Upper lobe of left lung (tissue), 4 donors: ENCODE results near the gene ARHGAP40.

Source experiments
- CTCF ChIP-seq, 6 experiments: fragments of 450-650 bp in 4 of 6; fragments of 200-600 bp in 2 of 6; sonication (generic) in 2 of 6; IDR thresholded peaks; one replicate each; pipeline ENCODE4 v1.5.1; 2016 to 2019; ENCODE audit warnings: antibody characterized with exemption in 6 of 6
- EP300 ChIP-seq, 4 donors: sonication (generic); formaldehyde crosslinking; IDR thresholded peaks; one replicate each; pipeline ENCODE4 v1.5.1; 2017; ENCODE audit warnings: antibody characterized with exemption in 4 of 4, control low read depth in 2 of 4
- POLR2A ChIP-seq, 4 donors: fragments of 450-650 bp; IDR thresholded peaks; one replicate each; pipeline ENCODE4 v1.5.1; 2016 to 2017; ENCODE audit warnings: antibody characterized with exemption in 4 of 4, mild to moderate bottlenecking in 2 of 4
- POLR2AphosphoS5 ChIP-seq, 2 donors: sonication (generic); formaldehyde crosslinking; IDR thresholded peaks; one replicate each; pipeline ENCODE4 v1.5.1; 2017; ENCODE audit warnings: antibody characterized with exemption in 2 of 2

GRCh38 chr20:38628580-38629470 is 27.2 kb downstream of the ARHGAP40 start:
- TF ChIP-seq POLR2AphosphoS5 (IDR thresholded peaks at IDR 0.05) (no peak), CTCF (IDR thresholded peaks at IDR 0.05) (no peak), POLR2A (IDR thresholded peaks at IDR 0.05) (no peak), EP300 (IDR thresholded peaks at IDR 0.05) (no peak)
